NT2/D1 (cell line): ENCODE measurements around the gene CDC42SE2.

ENCODE experiments used
- YY1 ChIP-seq: IDR thresholded peaks from 2 replicates; pipeline ENCODE4 v1.6.1; 2011; ENCODE audit not compliant: insufficient read length, insufficient read depth
- ZNF274 ChIP-seq: IDR thresholded peaks from 2 replicates; pipeline ENCODE4 v1.6.1; 2011; ENCODE audit warnings: mild to moderate bottlenecking, low read depth, low read length

GRCh38 chr5:131259326-131259725, 4.5 kb upstream of the CDC42SE2 start:
- TF ChIP-seq YY1 (no peak), ZNF274 (no peak)
